Testis (tissue), 2 donors: Measurements from ENCODE around the gene HOXC4.

Source experiments
- CTCF ChIP-seq, 3 experiments: fragments of 450-650 bp in 2 of 3; fragments of 200-600 bp in 1 of 3; sonication (generic) in 1 of 3; IDR thresholded peaks; one replicate each; pipeline ENCODE4 v1.5.1; 2016 to 2019; ENCODE audit warnings: antibody characterized with exemption in 3 of 3, mild to moderate bottlenecking in 2 of 3, moderate library complexity in 1 of 3
- POLR2A ChIP-seq: fragments of 450-650 bp; IDR thresholded peaks from one replicate; pipeline ENCODE4 v1.6.1; 2017; ENCODE audit warnings: antibody characterized with exemption, mild to moderate bottlenecking, moderate library complexity

DNA sequence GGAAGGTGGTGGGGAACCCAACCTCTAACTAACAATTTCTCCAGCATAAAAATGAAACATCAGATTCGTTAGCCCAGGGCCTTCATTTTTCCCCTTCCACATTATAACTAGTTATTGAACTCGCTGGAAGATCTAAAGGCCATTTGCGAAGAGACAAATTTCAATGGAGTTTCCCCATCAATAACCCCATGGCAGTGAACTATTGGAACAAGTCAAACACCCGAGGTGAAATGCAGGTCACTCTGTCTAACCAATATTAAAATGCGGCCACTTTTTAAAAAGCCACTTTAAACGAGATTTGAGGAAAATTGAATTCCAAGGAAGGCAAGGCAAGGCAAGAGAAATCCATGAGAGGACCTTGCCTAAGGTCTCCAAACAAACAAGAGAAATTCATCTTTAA is 4.5 kb upstream of the HOXC4 start:
- TF ChIP-seq CTCF (IDR thresholded peaks at IDR 0.05) = no peak
- no peak for TF ChIP-seq POLR2A
